Thyroid gland (tissue), 4 donors: ENCODE data around the gene CGA.

Source experiments
- CTCF ChIP-seq, 6 experiments: fragments of 200-600 bp in 3 of 6; fragments of 450-650 bp in 3 of 6; sonication (generic) in 3 of 6; IDR thresholded peaks; one replicate each; pipeline ENCODE4 v1.5.1; 2016 to 2019; ENCODE audit warnings: antibody characterized with exemption in 6 of 6, mild to moderate bottlenecking in 2 of 6, inconsistent platforms in 1 of 6, moderate library complexity in 1 of 6
- POLR2A ChIP-seq, 2 donors: fragments of 450-650 bp; IDR thresholded peaks; one replicate each; pipeline ENCODE4 v1.6.1; 2017; ENCODE audit warnings: antibody characterized with exemption in 2 of 2, mild to moderate bottlenecking in 2 of 2, moderate library complexity in 1 of 2

GRCh38 chr6:87095087-87095509, at the start of gene CGA:
- TF ChIP-seq CTCF (IDR thresholded peaks at IDR 0.05) (no peak), POLR2A (IDR thresholded peaks at IDR 0.05) (no peak)
